Left cardiac atrium (tissue), 4 donors: ENCODE measurements around the gene MAST2. TPM values are rescaled to one million over a fixed set of nuclear protein-coding genes. Genes with fewer than 3 reads are reported as not detected.
"Not testable (repeated sequence)": the region's sequence is repeated elsewhere in the genome, so short reads cannot be mapped to it uniquely, and the experiment has no call there.

Source experiments
- ATAC-seq, 2 donors: fragments of 200-7000 bp; cut with Tn5 transposase; one replicate each; pipeline ENCODE4 v1.9.1; 2020; ENCODE audit warnings: mild to moderate bottlenecking in 2 of 2, moderate library complexity in 2 of 2
- DNase-seq: peaks from one replicate; pipeline ENCODE4 v3.0.0-alpha.2; 2020
- intact Hi-C, 2 donors: fragments of 100-400 bp; cut with DNase I; formaldehyde crosslinking; loops; one replicate each; pipeline versions ENCODE4 v1.14.1 to v1.15.1; 2022 to 2023
- total RNA-seq, 2 donors: library from RNA; stranded (reverse); fragmentation: NEBNext Ultra II Directional; extraction: Animal tissue kit (Norgen Biotek cat#: 25700); gene quantifications; one replicate each; pipeline ENCODE4 v1.2.1, GENCODE V29; 2021
- donor health status: DM: no; HTN: yes; CAD: no.
- donor health status: DM: no; HTN: yes; CAD: no; lungs with severe emphysema.
- donor health status: DM: yes; HTN: yes; CAD: no.
- donor health status: Dilated cardiomyopathy.

MAST2 gene
- total RNA-seq, 2 donors from 2014 or later: 66.7 to 73.5 TPM

DNA sequence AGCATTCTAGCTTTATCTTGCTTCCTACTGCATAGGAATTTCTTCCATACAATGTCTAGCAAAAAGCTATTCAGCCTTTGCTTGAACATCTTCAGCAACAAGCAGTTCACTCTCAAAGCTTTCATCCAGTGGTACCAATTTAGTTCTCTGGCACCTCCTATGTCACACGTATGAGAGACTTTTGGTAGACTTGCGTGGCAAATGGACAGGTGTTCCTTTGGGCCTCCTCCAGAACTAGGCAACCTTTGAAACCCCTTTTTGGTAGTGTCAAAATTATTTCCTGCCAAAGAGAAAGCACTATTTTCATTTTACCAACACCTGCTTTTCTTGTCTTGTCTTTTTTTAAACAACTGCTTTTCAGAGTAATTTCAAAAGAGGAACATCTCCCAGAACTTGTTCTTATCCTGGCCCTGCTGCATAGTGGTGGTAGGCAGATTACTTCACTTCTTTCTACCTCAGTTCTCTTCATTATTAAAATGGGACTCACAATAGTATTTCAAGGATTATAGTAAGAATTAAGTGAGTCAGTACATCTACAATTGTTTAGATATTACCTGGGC, 122.4 kb downstream of the MAST2 start:
- no peak for ATAC-seq
- DNase-seq: no peak
- intact Hi-C loops: no loop called here

DNA sequence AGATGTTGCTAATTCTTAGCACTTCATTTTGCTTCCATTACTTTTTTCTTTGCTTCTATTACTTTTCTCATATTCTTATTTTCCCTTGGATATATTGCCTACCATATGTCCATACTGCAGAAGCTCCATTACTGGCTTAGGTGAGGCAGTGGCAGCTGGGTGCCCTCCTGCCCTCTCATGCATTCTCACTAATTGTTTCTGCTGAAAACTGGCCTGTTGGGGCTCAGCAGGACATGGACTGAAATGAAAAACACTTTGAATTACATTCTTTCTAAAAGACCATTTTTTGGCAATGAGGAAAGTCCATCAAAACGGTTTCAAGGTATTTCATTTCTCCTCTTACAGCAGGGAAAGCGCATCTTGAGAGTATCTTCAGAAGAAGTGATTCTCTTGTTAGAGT, 122.9 kb downstream of the MAST2 start:
- ATAC-seq (no peak), DNase-seq (no peak)
- intact Hi-C loops: no loop called here

DNA sequence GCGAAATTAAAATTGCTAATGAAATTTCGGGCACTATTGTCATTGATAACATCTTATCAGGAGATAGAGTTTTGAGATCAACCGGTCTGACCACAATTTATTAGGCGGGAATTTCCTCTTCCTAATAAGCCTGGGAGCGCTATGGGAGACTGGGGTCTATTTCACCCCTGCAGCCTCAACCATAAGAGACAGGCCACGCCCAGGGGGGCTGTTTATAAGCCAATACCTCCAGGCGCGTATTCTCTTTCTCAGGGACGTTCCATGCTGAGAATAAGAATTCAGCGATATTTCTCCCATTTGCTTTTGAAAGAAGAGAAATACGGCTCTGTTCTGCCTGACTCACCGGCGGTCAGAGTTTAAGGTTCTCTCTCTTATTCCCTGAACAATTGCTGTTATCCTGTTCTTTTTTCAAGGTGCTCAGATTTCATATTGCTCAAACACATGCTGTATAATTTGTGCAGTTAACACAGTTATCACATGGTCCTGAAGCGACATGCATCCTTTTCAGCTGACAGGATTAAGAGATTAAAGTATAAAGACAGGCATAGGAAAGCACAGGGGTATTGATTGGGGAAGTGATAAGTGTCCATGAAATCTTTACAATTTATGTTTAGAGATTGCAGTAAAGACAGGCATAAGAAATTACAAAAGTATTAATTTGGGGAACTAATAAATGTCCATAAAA, 124.0 kb downstream of the MAST2 start:
- ATAC-seq, DNase-seq, intact Hi-C loops: not testable (repeated sequence)

DNA sequence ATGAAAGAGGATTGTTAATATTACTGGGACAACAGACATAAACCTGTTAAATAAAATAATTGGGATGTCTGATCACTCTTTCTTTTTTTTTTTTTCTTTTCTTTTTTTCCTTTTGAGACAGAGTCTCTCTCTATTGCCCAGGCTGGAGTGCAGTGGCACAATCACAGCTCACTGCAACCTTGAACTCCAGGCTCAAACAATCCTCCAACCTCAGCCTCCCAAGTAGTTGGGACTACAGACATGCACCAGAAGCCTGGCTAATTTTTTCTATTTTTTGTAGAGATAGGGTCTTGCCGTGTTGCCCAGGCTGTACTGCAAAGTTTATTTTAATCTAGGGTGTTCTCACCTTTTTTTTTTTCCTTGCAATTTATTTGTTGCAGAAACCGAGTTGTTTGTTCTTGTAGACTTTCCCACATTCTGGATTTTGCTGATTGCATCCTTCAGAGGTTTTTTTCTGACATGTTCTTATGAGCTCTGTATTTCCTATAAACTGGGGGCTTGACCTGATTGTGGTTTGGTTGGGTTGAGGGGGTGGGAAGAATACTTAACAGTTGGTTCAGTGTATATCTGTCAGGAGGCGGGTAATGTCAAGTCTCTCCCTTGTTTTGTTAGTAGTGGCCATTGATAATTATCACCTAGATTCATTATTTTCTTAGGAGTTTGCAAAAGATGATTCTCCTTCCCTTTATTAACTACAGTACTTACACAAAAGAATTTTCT, 125.2 kb downstream of the MAST2 start:
- intact Hi-C loops: no loop called here
- ATAC-seq (no peak), DNase-seq (no peak)

DNA sequence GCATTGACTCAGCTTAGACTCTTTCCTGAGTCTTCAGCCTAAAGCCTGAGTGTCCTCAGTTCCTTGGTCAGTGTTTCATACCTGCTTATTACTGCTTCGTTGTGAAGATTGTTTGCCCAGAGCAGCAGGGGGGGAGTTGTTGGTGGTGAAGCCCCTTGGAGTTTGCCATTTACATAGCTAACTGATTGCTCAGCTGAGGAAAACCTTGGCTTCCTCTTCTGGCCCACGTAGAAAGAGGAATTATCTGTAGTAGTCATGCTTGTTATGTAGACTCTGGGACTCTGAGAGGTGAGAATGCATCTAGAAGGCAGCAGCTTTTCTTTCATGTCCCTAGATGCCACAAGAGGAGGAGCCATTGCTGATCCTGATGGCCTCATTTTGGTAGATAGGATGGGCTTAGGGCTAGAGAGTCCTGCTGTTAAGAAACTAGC, 125.9 kb downstream of the MAST2 start:
- peak in 1 of 2 donors; percentile 64 for ATAC-seq
- no peak for DNase-seq
- intact Hi-C loops: no loop called here

DNA sequence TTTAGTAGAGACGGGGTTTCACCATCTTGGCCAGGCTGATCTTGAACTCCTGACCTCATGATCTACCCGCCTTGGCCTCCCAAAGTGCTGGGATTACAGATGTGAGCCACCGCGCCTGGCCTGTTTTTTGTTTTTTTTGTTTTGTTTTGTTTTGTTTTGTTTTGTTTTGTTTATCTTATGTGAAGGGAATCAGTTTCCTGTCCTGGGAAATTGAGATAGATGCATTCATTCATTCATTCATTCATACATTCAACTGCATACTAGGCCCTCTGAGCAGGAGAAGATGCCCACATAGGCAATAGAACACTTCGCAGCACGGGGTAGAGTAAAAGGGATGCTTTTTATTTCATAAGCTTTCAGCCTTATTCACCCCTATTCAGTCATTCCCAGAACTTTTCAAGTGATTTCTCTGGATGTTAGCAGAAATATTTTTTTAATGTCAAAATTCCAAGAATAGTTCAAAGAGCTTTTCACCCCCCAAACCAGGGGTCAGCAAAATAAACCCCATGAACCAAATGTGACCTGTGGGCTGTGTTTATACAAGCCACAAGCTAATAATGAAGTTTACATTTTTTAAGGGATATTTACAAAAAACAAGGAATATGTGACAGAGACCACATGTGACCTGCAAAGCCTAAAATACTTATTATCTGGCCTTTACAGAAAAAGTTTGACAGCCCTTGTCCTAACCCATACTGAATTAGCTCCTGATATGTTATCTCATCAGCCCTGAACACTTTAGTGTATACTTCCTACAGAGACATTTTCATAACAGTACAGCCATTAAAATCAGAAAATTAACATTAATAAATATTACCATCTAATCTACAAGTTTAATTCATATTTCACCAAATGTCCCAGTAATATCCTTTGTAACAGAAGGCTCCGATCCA, 127.1 kb downstream of the MAST2 start:
- ATAC-seq: no peak
- no peak for DNase-seq
- intact Hi-C loops: no loop called here

DNA sequence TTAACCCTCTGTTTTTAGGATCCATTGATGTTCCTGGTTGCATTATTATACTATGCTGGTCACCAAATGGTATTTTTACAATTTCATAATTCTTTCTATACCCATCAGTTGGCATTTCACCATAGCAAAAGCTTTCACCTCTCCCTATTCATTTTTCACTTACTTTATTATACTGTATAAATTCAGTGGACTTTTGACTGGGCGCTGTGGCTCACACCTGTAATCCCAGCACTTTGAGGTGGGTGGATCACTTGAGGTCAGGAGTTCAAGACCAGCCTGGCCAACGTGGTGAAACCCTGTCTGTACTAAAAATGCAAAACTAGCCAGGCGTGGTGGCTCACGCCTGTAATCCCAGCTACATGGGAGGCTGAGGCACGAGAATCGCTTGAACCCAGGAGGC, 128.8 kb downstream of the MAST2 start:
- ATAC-seq, DNase-seq, intact Hi-C loops: not testable (repeated sequence)

DNA sequence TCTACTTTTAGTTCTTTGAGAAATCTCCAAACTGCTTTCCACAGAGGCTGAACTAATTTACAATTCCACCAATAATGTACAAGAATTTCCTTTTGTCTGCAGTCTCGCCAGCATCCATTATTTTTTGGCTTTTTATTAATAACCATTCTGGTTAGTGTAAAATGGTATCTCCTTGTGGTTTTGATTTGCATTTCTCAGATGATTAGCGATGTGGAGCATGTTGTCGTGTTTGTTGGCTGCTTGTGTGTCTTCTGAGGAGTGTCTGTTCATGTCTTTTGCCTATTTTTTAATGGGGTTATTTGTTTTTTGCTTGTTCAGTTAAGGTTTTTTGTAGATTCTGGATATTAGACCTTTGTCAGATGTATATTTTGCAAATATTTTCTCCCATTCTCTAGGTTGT, 131.5 kb downstream of the MAST2 start:
- intact Hi-C loops: no loop called here
- DNase-seq: no peak
- no peak for ATAC-seq

DNA sequence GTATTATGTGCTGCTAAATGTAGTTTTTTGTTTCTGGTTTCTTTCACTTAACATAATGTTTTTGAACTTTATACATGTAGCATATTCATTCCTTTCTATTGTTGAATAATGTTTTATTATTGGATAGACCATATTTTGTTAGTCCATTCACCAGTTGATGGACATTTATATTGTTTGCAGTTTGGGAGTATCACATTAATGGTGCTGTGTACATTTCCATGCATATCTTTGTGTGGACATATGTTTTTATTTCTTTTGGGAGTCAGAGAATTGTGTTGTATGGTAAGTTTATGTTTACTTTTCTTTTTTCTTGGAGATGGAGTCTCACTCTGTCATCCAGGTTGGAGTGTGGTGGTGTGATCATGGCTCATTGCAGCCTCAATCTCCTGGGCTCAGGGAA, 134.6 kb downstream of the MAST2 start:
- intact Hi-C loops: no loop called here
- DNase-seq (no peak), ATAC-seq (no peak)

DNA sequence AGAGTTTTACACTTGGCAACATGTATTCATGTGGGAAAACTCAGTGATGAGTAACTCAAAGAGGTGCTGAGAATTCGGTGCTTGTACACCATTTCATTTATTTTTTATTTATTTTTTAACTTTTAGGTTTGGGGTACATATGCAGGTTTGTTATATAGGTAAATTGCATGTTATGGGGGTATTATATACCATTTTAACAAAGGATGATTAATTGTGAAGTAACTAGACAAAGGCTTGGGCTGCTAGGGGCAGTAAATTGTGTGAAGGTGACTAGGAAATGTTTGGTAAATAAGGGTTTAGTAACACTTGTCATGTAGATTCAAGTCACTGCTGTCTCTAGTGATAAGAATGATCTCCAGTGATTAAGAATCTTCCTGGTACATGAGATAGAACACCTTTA, 139.0 kb downstream of the MAST2 start:
- ATAC-seq (no peak), DNase-seq (no peak)
- intact Hi-C loops: no loop called here

DNA sequence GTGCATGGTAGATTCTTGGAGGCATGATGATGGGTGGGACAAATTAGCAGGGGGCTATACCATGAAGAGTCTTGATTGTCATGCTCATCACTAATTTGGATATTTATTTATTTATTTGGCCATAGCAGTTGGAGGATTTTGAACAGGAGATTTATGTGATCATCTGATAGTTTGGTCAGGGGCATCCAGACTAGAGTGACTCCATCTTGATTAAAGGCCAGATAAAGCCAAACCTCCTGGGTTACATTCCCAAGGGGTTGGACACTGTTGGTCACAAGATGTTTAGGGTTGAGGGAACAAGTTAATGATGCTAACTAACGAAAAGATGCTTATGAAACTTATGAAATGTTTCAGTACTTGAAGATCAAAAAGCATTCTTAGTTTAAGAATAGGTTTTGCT, 139.8 kb downstream of the MAST2 start:
- intact Hi-C loops: no loop called here
- ATAC-seq (no peak), DNase-seq (no peak)

DNA sequence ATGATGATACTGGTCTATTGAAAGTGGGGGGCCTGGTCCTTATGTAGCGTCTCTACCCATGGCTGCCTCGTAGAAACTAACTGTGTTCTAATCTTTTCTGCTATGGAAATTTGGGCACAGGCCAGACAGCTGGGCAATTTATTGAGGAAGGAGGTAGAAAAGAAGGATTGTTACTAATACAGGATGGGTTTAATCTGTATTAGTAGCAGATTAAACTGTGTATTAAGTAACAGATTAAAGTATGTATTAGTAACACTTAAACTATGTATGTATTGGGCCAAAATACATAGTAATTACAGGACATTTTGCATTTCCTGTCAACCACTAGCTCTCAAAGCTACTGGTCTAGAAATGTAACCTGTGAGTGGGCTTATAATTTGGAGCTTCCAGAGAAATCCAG, 142.0 kb downstream of the MAST2 start:
- peak in 1 of 2 donors; percentile 49 for ATAC-seq
- peak; percentile 45 for DNase-seq
- intact Hi-C loops: no loop called here

DNA sequence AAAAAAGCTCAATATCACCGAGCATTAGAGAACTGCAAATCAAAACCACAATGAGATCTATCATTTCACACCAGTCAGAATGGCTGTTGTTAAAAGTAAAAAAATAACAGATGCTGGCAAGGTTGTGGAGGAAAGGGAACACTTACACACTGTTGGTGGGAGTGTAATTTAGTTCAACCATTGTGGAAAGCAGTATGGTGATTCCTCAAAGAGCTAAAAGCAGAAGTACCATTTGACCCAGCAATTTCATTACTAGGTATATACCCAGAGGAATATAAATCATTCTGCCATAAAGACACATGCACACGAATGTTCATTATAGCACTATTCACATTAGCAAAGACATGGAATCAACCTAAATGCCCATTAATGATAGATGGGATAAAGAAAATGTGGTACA, 146.1 kb downstream of the MAST2 start:
- intact Hi-C loops, DNase-seq, ATAC-seq: not testable (repeated sequence)

DNA sequence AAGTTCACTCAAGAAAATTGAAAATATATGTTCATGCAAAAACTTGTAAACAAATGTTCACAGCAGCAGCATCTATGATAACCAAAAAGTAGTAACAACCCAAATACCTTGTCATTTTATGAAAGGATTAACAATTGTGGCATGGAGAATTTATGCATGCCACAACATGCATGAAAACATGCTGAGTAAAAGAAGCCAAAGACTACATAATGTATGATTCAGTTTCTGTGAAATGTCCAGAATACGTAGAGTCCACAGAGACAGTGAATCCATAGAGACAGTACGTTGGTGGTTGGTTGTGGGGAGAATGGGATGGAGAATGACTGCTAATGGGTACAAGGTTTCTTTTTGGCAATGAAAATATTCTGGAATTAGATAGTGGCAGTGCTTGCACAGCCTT, 148.7 kb downstream of the MAST2 start:
- DNase-seq: no peak
- ATAC-seq: no peak
- intact Hi-C loops: no loop called here

DNA sequence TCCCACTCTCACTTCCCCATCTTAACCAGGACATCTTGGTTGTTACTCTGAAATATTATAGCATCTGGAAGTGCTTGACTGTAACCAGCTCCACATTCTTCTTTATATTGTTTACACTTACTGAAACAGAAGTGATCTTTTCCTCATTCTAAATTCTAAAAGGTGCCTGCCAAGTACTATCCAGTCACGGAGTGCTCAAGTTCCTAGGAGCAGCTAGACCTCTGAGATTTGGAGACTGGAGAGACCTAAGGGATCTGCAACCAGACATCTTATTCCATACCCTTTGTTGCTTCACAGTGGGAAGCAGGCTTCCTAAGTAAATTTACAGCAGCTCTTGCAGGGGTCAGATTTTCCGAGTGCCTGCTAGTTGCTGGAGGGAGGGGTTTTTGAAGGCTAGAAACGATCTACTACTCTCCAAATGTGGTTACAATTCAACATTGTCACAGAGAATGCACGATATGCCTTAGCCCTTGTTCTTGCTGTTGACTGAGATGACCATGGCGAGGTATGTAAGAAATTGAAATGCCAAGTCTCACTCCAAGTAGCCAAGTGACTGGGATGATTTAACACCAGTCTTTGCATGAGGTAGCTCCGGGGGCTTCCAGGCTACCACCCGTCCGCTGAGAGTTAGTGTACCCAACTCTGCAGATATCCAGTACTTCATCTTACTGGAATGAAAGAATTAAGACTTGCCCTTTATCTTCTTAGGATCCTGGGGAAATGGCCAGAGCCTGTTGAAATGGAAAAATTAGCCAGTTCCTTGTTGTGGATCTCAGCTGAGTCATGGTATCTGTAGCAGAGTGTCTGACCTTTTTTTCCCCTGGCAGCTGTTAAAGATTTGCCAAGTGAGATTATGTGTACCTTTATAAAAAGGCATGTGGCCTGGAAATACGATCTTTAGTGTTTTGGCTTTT, 150.8 kb downstream of the MAST2 start:
- intact Hi-C loops: no loop called here
- ATAC-seq (peak; percentile 38 to 84), DNase-seq (no peak)

DNA sequence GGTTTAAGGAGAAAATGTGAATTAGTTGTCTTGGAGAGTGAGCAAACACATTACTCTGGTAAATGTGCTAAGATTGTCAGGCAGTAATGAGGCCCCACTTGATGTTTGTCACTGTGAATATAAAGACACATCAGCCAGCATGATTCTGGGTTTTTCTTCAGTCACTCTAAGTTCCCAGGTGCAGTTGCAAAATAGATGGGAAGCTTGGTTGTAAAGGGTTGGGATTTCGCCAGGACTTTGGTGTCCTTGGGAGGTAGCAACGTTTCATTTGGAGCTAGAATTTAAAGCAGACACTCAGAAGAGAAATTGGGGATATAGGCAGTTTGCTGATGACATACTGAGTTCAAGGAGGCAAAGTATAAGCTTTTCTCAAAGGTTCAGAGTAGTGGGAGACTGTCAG, 154.3 kb downstream of the MAST2 start:
- intact Hi-C loops: no loop called here
- no peak for ATAC-seq

DNA sequence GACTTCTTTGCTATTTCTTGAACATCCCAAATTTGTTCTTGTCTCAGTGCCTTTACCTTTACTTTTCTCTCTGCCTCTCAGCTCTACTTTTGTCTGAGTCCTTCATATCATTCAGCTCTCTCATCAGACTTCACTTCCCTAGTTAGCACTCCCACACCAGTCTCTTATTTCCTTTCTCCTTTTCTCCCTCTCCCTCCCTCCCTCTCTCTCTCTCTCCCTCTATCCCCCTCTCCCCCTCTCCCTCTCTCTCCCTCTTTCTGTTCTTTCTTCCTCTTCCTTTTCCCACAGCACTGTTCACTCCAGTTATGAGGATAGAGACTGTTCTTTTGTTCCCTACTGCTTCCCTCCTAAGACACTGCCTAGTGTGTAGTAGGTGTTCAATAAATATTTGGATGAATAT, 154.9 kb downstream of the MAST2 start:
- DNase-seq: no peak
- ATAC-seq: no peak
- intact Hi-C loops: no loop called here

More for the DNA sequence above, 154.3 kb downstream of the MAST2 start:
- no peak for DNase-seq

DNA sequence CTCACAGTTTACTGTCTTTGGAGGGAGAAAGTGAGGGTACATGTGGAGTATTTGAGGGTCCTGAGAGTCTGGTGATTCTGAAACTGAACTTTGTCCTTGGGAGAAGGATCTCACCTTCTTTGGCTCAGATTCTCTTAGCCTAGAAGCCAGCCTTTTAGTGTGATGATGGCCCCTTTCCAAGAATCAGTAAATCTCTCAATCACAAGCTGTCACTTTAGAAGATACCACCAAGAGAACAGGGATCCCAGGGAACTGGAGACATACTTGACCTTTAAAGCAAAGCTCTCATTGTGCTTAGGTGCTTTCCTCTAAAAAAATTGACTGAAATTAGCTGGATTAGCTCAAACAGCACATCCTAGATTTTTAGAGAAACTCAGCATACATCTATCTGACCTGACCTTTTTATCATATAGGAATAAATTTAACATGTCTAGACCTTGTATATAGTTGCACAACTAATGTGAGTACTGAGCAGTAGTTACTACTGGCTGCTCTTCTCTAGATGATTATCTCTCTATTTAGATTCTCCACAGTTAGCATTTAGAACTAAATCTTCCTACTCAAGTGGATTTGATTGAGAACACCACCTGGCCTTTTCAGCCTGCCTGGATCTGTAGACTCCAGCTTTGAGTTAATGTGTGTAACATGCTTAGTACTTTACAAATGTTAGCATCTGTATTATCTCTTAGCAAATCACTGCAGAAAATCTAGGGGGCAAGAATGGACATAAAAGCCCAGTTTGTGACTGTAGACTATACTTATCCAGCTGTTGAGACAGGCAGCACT, 157.7 kb downstream of the MAST2 start:
- ATAC-seq: peak in 1 of 2 donors; percentile 40
- intact Hi-C loops: no loop called here
- no peak for DNase-seq
